ENCODE measurements around the gene PRKCA. TPM values are rescaled to one million over a fixed set of nuclear protein-coding genes. Genes with fewer than 3 reads are reported as not detected.

PRKCA gene
- total RNA-seq, 1 experiment from 2014 or later, result 20.7 TPM

DNA sequence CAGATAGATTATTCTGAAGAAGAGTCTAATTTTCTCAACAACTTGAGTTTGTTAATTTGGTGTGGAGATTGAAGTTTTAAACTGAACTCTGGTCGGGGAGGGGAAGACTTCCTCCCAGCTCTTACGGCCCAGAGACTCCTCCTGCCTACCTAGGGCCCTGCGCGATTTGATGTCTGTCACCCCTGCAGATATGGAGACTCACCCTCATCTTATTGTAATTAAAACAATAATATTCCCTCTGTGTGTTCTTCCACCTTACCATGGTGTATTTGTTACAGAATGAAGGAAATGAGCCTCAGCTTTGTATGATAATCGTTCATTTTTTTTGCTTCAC is 348.1 kb downstream of the PRKCA start:
- DNase-seq (ENCODE audit: unreplicated experiment), result no peak
- intact Hi-C loops (cut with micrococcal nuclease), result no loop called here
- peaks cover 7% of the 10 kb centered on the region for H3K36me3 Mint-ChIP-seq (ENCODE audit: insufficient read depth, unreplicated experiment)
- H3K9me3 Mint-ChIP-seq (ENCODE audit: unreplicated experiment), result no peaks in the 10 kb centered on the region
- POLR2A ChIA-PET, result interaction anchor here (1.4 kb wide), 1 partner anchor 11 kb away, joined by 4 read pairs; no protein-coding TSS in a partner anchor
- BruUV-seq (replicated peaks), result no TSS peak
- peaks cover 24% of the 10 kb centered on the region for H3K4me1 Mint-ChIP-seq (ENCODE audit: insufficient read depth, unreplicated experiment)
- CTCF ChIA-PET, result interaction anchor here (0.7 to 1.0 kb wide), 2 partner anchors 14 to 94 kb away, joined by 3 read pairs; no protein-coding TSS in a partner anchor
- H3K4me3 Mint-ChIP-seq (ENCODE audit: unreplicated experiment), result no peak overlapping the region
- TF ChIP-seq, protein P1, sequence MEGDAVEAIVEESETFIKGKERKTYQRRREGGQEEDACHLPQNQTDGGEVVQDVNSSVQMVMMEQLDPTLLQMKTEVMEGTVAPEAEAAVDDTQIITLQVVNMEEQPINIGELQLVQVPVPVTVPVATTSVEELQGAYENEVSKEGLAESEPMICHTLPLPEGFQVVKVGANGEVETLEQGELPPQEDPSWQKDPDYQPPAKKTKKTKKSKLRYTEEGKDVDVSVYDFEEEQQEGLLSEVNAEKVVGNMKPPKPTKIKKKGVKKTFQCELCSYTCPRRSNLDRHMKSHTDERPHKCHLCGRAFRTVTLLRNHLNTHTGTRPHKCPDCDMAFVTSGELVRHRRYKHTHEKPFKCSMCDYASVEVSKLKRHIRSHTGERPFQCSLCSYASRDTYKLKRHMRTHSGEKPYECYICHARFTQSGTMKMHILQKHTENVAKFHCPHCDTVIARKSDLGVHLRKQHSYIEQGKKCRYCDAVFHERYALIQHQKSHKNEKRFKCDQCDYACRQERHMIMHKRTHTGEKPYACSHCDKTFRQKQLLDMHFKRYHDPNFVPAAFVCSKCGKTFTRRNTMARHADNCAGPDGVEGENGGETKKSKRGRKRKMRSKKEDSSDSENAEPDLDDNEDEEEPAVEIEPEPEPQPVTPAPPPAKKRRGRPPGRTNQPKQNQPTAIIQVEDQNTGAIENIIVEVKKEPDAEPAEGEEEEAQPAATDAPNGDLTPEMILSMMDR (IDR thresholded peaks at IDR 0.05; ENCODE audit: unreplicated experiment), result no peak
- H3K27me3 Mint-ChIP-seq (ENCODE audit: insufficient read depth, unreplicated experiment), result no peaks in the 10 kb centered on the region
- H3K27ac Mint-ChIP-seq (ENCODE audit: low read depth, unreplicated experiment), result no peak overlapping the region

DNA sequence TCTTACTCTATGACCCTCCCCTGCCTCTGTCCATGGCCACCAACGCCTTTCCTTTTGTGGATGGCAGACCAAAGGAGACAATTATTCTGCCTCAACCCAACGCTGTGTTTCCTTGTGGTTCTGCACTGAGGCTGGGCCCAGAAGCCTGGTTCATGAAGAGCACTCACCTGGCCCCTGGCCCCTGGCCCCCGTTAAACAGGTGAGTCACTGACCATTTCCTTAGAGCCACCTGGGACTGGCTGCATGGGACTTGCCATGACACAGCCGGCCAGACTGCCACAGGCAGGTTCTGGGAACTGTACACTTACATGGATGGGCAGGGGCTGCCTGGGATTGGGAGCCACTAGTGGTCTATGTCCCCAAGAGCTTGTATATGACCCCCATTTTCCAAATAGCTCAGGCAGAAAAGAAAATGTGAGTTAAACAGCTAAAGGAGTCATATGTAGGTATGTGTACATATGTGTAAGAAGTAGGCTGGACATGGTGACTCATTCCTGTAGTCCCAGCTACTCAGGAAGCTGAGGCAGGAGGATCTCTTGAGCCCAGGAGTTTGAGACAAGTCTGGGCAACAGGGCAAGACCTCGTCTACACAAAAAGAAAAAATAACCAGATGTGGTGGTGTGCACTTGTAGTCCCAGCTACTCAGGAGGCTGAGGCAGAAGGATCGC is 350.6 kb downstream of the PRKCA start:
- Mint-ChIP-seq H3K4me3 (ENCODE audit: unreplicated experiment) (no peak overlapping the region), H3K4me1 (ENCODE audit: insufficient read depth, unreplicated experiment) (peaks cover 33% of the 10 kb centered on the region), H3K36me3 (ENCODE audit: insufficient read depth, unreplicated experiment) (peaks cover 7% of the 10 kb centered on the region), H3K9me3 (ENCODE audit: unreplicated experiment) (no peaks in the 10 kb centered on the region), H3K27me3 (ENCODE audit: insufficient read depth, unreplicated experiment) (no peaks in the 10 kb centered on the region), H3K27ac (ENCODE audit: low read depth, unreplicated experiment) (peak overlapping the region; percentile 78)
- CTCF ChIA-PET, result interaction anchor here (0.9 kb wide), 1 partner anchor 22 kb away, joined by 4 read pairs; no protein-coding TSS in a partner anchor
- BruUV-seq (replicated peaks), result no TSS peak
- TF ChIP-seq, protein P1 (IDR thresholded peaks at IDR 0.05; ENCODE audit: unreplicated experiment), result no peak
- POLR2A ChIA-PET, result interaction anchor here (0.8 to 1.6 kb wide), 2 partner anchors 10 to 22 kb away, joined by 5 to 10 read pairs; no protein-coding TSS in a partner anchor
- intact Hi-C loops (cut with micrococcal nuclease), result no loop called here
- DNase-seq (ENCODE audit: unreplicated experiment), result peak; percentile 69

DNA sequence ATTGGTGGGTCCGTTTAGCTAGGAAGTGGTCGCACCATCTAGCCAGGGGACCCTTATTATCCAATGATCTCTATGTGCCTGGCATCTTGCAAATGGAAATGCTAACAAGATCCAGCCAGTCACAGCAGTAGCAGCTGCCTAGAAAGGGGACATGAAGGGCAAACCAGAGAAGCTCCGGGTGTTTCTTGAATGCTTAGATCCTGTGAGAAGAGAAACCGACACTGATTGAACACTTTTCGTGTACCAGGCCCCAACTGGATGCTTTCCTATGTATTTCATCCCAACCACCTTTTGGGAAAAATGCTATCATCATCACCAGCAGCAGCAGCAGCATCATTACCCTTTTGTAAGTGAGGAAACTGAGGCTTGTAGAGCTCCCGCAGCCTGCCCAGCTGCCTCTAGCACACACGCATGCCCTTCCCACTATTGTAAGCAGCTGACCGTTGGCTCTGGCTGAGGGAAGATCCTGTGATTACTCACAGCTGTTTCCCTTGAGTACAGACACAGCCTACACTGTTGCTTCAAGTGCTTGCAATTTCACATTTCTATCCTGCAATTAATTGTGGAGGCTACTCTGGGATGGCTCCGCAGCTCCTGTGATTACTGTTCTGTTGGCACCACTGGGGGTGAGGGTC is 351.8 kb downstream of the PRKCA start:
- H3K9me3 Mint-ChIP-seq (ENCODE audit: unreplicated experiment), result no peaks in the 10 kb centered on the region
- no TSS peak for BruUV-seq (replicated peaks)
- H3K27me3 Mint-ChIP-seq (ENCODE audit: insufficient read depth, unreplicated experiment), result no peaks in the 10 kb centered on the region
- H3K4me3 Mint-ChIP-seq (ENCODE audit: unreplicated experiment), result no peak overlapping the region
- no peak for DNase-seq (ENCODE audit: unreplicated experiment)
- peaks cover 33% of the 10 kb centered on the region for H3K4me1 Mint-ChIP-seq (ENCODE audit: insufficient read depth, unreplicated experiment)
- H3K27ac Mint-ChIP-seq (ENCODE audit: low read depth, unreplicated experiment), result no peak overlapping the region
- peaks cover 7% of the 10 kb centered on the region for H3K36me3 Mint-ChIP-seq (ENCODE audit: insufficient read depth, unreplicated experiment)
- TF ChIP-seq, protein P1 (IDR thresholded peaks at IDR 0.05; ENCODE audit: unreplicated experiment), result no peak
- CTCF ChIA-PET, result interaction anchor here (0.6 to 1.4 kb wide), 6 partner anchors 9 to 463 kb away, joined by 3 to 4 read pairs (median 3); no protein-coding TSS in a partner anchor
- intact Hi-C loops (cut with micrococcal nuclease), result no loop called here
- POLR2A ChIA-PET, result interaction anchor here (1.6 kb wide), 1 partner anchor 21 kb away, joined by 10 read pairs; no protein-coding TSS in a partner anchor

DNA sequence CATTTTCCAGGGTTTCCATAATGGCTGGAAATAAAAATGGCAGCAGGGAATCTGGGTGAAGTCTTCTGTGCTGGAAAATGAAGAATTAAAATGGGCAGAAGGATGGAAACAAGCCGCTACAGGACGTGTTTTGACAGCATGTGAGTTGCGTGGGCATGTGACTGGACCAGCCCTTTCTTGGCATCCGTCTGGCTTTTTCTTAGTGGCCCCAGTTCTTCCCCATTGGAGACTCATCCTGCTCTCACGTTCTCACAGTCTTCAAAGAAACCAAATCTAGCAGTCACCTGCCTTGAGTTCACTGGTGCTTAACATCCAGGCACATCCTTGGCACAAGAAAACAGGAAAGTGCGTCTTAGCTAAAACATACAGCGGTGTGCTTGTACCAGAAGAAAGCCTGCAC is 352.4 kb downstream of the PRKCA start:
- Mint-ChIP-seq H3K4me1 (ENCODE audit: insufficient read depth, unreplicated experiment) (peaks cover 33% of the 10 kb centered on the region), H3K36me3 (ENCODE audit: insufficient read depth, unreplicated experiment) (peaks cover 7% of the 10 kb centered on the region), H3K27me3 (ENCODE audit: insufficient read depth, unreplicated experiment) (no peaks in the 10 kb centered on the region), H3K4me3 (ENCODE audit: unreplicated experiment) (no peak overlapping the region), H3K9me3 (ENCODE audit: unreplicated experiment) (no peaks in the 10 kb centered on the region), H3K27ac (ENCODE audit: low read depth, unreplicated experiment) (peak overlapping the region; percentile 28)
- intact Hi-C loops (cut with micrococcal nuclease), result no loop called here
- ChIA-PET CTCF (interaction anchor here (0.6 to 1.4 kb wide), 2 partner anchors 19 to 401 kb away, joined by 3 to 4 read pairs; no protein-coding TSS in a partner anchor), POLR2A (interaction anchor here (1.6 to 2.2 kb wide), 2 partner anchors 20 to 22 kb away, joined by 10 to 13 read pairs; no protein-coding TSS in a partner anchor)
- TF ChIP-seq, protein P1 (IDR thresholded peaks at IDR 0.05; ENCODE audit: unreplicated experiment), result no peak
- no TSS peak for BruUV-seq (replicated peaks)
- DNase-seq (ENCODE audit: unreplicated experiment), result no peak

Data from MCF 10A (cell line).